Psoas muscle (tissue), 8 donors: ENCODE results near the gene TBC1D22A. TPM values are rescaled to one million over a fixed set of nuclear protein-coding genes. Genes with fewer than 3 reads are reported as not detected.

ENCODE experiments used
- ATAC-seq, 4 donors: fragments of 200-7000 bp; cut with Tn5 transposase; one replicate each; pipeline ENCODE4 v1.9.1; 2020; ENCODE audit warnings: moderate library complexity in 3 of 4, mild to moderate bottlenecking in 2 of 4
- DNase-seq, 2 donors: peaks; one replicate each; pipeline ENCODE4 v3.0.0-alpha.2; 2020
- H3K27ac ChIP-seq: fragments of 200-600 bp; one replicate; pipeline ENCODE4 v1.8.0; 2022
- H3K27me3 ChIP-seq, 3 donors: fragments of 200-600 bp in 1 of 3; one replicate each; pipeline versions ENCODE4 v1.6.1 to v1.8.0; 2013 to 2022; ENCODE audit warnings: low read length in 2 of 3, mild to moderate bottlenecking in 2 of 3, moderate library complexity in 1 of 3; ENCODE audit not compliant: insufficient read depth in 3 of 3
- H3K36me3 ChIP-seq, 2 donors: fragments of 200-600 bp in 1 of 2; one replicate each; pipeline versions ENCODE4 v1.6.1 to v1.8.0; 2013 to 2022; ENCODE audit warnings: low read depth in 1 of 2, mild to moderate bottlenecking in 1 of 2, moderate library complexity in 1 of 2; ENCODE audit not compliant: insufficient read depth in 1 of 2
- H3K4me1 ChIP-seq: fragments of 200-600 bp; one replicate; pipeline ENCODE4 v1.8.0; 2022
- H3K4me3 ChIP-seq: fragments of 200-600 bp; one replicate; pipeline ENCODE4 v1.8.0; 2022; ENCODE audit warnings: mild to moderate bottlenecking
- H3K9me3 ChIP-seq: fragments of 200-600 bp; one replicate; pipeline ENCODE4 v1.8.0; 2022
- WGBS, 3 donors: extraction: QIAGEN DNeasy Blood & Tissue Kit; methylation state at CpG; one replicate each; pipeline versions ENCODE4 v1.1.6 to v1.1.7; 2013; 5-methylcytosine and 5-hydroxymethylcytosine counted together
- intact Hi-C, 2 donors: fragments of 100-400 bp; cut with DNase I; formaldehyde crosslinking; loops; one replicate each; pipeline versions ENCODE4 v1.11.0 to v1.14.2; 2022
- polyA plus RNA-seq, 3 donors: library from polyadenylated mRNA; stranded (reverse); fragments of 200-250 nt; gene quantifications; one replicate each; pipeline ENCODE4 v1.2.3, GENCODE V29; 2013
- total RNA-seq, 4 donors: library from RNA; stranded (reverse); fragmentation: NEBNext Ultra II Directional in 2 of 4; extraction: Animal tissue kit (Norgen Biotek cat#: 25700) in 2 of 4; gene quantifications; one replicate each; pipeline versions ENCODE4 v1.2.1 to v1.2.4, GENCODE V29; 2021 to 2023
- TF ChIP-seq, protein P1 (sequence below): fragments of 200-600 bp; IDR thresholded peaks from one replicate; pipeline ENCODE4 v1.8.0; 2022; ENCODE audit warnings: antibody characterized with exemption
- donor health status: healthy with polysubstance abuse.
- donor health status: DM: no; HTN: no; CAD: no; lungs with moderate emphysema.
- donor health status: Bipolar disorder and iron deficiency.
- donor health status: healthy.
- donor health status: DM: yes; HTN: yes; CAD: no.
- donor health status: DM: no; HTN: no; CAD: no.
- donor health status: DM: no; HTN: no; CAD: no.
- donor health status: DM: yes; HTN: yes; CAD: no.

Gene TBC1D22A
- total and polyA plus RNA-seq, 7 donors = 11.7 to 25.0 (median 18.9) TPM

DNA sequence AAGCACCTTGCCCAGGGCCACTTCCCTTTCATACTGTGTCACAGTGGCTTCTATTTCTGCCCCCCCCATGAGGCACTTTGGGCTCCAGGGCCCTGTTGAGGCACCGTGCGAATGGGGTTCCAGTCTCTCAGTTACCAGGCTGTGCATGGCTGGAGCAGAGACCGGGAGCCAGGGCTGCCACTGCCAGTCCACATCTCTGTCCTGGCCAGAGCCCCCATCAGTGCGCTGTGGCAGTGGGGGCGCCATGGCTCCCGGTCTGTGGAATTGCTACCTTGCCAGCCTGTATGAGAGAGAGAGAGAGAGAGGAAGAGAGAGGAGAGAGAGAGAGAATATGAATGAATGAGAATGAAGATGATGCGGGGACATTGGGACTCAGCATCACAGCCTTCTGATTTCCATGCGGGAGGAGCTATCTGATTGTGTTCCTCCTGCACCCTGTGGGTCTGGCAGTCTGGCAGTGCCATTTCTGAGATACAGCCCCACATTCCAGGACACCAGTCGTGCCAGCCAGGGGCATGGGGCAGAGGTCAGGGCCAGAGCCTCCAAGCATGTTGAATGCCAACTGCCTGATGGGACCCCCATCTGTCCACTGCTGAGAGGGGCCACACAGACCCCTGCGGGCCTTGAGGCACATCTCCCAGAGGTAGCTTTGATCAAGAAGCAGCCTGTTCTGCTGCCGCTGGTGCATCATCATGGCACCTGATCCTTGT lies 279.8 kb downstream of the TBC1D22A start:
- Histone ChIP-seq H3K9me3 (no peaks in the 10 kb centered on the region), H3K36me3 (no peaks in the 10 kb centered on the region), H3K27ac (no peak overlapping the region), H3K27me3 (no peaks in the 10 kb centered on the region), H3K4me3 (no peak overlapping the region), H3K4me1 (no peaks in the 10 kb centered on the region)
- TF ChIP-seq, protein P1, sequence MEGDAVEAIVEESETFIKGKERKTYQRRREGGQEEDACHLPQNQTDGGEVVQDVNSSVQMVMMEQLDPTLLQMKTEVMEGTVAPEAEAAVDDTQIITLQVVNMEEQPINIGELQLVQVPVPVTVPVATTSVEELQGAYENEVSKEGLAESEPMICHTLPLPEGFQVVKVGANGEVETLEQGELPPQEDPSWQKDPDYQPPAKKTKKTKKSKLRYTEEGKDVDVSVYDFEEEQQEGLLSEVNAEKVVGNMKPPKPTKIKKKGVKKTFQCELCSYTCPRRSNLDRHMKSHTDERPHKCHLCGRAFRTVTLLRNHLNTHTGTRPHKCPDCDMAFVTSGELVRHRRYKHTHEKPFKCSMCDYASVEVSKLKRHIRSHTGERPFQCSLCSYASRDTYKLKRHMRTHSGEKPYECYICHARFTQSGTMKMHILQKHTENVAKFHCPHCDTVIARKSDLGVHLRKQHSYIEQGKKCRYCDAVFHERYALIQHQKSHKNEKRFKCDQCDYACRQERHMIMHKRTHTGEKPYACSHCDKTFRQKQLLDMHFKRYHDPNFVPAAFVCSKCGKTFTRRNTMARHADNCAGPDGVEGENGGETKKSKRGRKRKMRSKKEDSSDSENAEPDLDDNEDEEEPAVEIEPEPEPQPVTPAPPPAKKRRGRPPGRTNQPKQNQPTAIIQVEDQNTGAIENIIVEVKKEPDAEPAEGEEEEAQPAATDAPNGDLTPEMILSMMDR = no peak
- intact Hi-C loops = no loop called here
- ATAC-seq = no peak
- DNase-seq = peak in 1 of 2 donors; percentile 30
- WGBS, 3 donors = 94 to 97% (median 95%) methylated on average over 11 of the region's 11 CpGs

DNA sequence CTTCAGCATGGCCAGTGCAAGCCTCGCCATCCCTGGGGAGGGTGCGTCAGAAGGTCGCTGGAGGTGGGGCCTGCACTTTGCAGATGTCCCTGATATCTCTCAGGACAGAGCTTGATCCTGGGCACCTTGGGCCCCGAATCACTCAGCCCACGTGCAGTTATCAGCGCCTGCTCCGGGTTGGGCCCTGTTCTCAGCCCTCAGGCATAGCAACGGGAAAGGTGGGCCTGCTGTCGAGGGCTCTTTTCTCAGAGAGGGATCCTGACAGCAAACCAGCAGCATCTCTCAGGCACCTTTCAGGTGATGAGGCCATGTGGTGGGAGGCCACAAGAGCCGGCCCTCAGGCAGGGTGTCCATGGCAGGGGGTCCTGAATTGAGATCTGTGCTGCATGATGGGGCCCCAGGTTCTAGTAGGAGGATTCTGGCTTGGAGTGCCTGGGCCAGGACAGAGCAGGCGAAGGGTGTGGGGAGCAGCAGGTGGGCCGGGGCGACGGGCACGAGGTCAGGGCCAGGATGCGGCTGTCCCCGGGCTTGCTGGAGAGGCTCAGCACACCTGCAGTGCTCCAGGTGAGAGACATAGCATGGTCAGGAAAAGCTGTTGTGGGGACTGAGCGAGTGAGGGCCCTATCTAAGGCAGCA lies 280.5 kb downstream of the TBC1D22A start:
- no peak overlapping the region for H3K27ac ChIP-seq
- H3K27me3 ChIP-seq = no peaks in the 10 kb centered on the region
- ATAC-seq = no peak
- TF ChIP-seq, protein P1 = no peak
- H3K4me3 ChIP-seq = no peak overlapping the region
- 93 to 95% (median 94%) methylated on average over 18 of the region's 18 CpGs for WGBS, 3 donors
- no peaks in the 10 kb centered on the region for H3K36me3 ChIP-seq
- peak in 1 of 2 donors; percentile 36 for DNase-seq
- H3K9me3 ChIP-seq = no peaks in the 10 kb centered on the region
- intact Hi-C loops = no loop called here
- no peaks in the 10 kb centered on the region for H3K4me1 ChIP-seq

DNA sequence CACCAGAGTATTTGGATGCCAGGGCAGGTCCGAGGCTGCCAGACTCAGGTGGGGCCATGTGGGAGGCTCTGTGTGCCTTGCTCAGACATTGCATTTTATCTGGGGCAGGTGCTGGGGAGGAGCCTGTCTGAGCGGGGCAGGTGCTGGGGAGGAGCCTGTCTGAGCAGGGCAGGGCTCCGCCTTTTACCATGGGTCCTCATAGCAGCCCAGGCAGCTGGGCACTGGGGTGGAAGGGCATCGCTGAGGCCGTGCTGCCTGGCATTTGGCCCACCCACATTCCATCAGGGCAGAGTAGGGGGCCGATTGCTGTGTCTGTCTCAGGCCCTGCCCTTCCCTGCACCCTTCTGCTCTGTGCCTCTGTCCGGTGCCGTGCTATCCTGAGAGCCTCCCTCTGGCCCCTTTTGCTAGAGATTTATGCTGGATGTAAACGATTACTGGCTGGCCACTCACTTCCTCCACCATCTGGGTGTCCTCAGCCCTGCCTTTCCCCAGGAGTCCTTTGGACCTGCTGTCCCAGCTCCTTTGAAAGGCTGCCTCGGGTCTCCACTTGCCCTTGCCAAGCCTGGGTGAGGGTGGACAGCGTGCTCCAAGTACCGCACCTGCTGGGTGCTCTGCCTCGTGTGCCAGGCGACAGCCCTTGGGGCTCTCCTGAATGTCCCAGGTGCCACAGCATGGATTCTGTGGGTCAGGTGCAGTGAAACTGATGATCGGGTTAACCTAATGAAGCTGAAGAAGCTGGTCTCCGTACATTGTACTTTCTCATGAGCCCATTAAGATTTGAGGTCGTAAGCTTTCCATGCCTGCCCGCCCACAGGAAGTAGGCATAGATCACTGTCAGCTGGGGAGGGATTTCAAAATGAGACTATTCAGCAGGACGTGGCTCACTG lies 281.6 kb downstream of the TBC1D22A start:
- intact Hi-C loops = no loop called here
- H3K4me1 ChIP-seq = no peaks in the 10 kb centered on the region
- no peaks in the 10 kb centered on the region for H3K9me3 ChIP-seq
- WGBS, 3 donors = 52 to 63% (median 54%) methylated on average over 15 to 19 of the region's 19 CpGs
- H3K36me3 ChIP-seq = no peaks in the 10 kb centered on the region
- H3K27ac ChIP-seq = no peak overlapping the region
- no peak overlapping the region for H3K4me3 ChIP-seq
- TF ChIP-seq, protein P1 = no peak
- DNase-seq (peak in 1 of 2 donors; percentile 34), ATAC-seq (no peak)
- H3K27me3 ChIP-seq = no peaks in the 10 kb centered on the region

DNA sequence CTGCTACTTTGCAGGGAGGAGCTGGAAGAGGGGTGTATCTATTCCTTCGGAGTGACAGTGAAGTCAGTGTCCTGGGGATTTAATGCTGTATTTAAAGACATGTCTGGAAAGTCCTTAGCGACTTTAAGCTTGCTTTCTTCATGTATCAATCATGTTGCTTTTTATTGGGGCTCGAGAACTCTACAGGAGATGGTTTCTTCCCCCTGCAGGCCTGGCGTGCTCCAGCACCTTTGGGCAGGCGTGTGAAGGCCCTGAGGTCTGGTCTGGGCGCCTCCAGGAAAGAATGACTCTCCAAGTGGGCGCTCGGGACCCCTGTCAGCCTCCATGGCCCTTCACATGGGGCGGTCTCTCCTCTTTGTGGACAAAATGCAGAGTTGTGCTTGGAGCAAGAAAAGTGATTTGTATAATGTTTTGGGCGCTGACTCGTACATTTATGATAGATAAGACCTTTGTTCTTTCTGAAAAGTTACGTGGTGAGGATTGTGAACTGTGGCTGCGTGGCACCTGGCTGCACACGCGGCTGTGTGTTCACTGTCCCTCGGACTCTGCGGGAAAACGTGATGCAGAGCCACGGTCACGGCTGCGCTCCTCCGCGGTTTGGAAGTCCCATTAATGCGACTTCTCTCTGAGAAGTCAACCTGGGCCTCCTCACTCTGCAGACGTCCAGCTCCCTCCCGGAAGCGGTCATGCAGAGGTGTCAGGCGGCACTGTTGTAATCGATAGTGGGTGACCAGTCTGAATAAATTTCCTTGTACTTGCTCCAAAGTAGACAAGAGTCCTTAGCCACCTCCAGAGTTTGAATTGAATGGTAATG lies 282.5 kb downstream of the TBC1D22A start:
- TF ChIP-seq, protein P1 = no peak
- peak in 1 of 2 donors; percentile 19 for DNase-seq
- no peak overlapping the region for H3K4me3 ChIP-seq
- ATAC-seq = no peak
- intact Hi-C loops = no loop called here
- H3K27ac ChIP-seq = no peak overlapping the region
- no peaks in the 10 kb centered on the region for H3K9me3 ChIP-seq
- no peaks in the 10 kb centered on the region for H3K4me1 ChIP-seq
- H3K36me3 ChIP-seq = no peaks in the 10 kb centered on the region
- 81 to 84% (median 83%) methylated on average over 29 of the region's 29 CpGs for WGBS, 3 donors
- no peaks in the 10 kb centered on the region for H3K27me3 ChIP-seq
